ENCODE results near the gene TFAP2D. TPM values are rescaled to one million over a fixed set of nuclear protein-coding genes. Genes with fewer than 3 reads are reported as not detected.

The TFAP2D gene
- total and polyA plus RNA-seq, 2 of the 4 experiments (the other 2 are of a cell fraction) = not detected

- in situ Hi-C loops (cut with MboI; ENCODE audit: low sequenced_read_pairs) = no loop called here
Measured at GRCh38 chr6:50785921-50786320, 72.6 kb downstream of the TFAP2D start.

More at GRCh38 chr6:50785921-50786320, 72.6 kb downstream of the TFAP2D start:
- Histone ChIP-seq H3K4me3 (ENCODE audit: insufficient read depth, low read depth, low read length) (no peak overlapping the region), H2BK120ac (ENCODE audit: low read depth, low read length) (no peak overlapping the region), H2AFZ (replicated peaks; ENCODE audit: low read length, poor library complexity) (no peak overlapping the region), H2BK5ac (ENCODE audit: low read depth, low read length, poor library complexity, severe bottlenecking) (no peak overlapping the region), H3K9ac (ENCODE audit: low read depth, low read length) (no peak overlapping the region), H3K79me1 (ENCODE audit: low read depth in 1 of 2, low read length in 2 of 2) (no peaks in the 10 kb centered on the region), H3K4me1 (ENCODE audit: control insufficient read depth, insufficient read depth, low read length) (no peaks in the 10 kb centered on the region), H3K27ac (ENCODE audit: insufficient read depth, low read length) (no peak overlapping the region), H3K4me2 (ENCODE audit: low read depth, low read length) (no peak overlapping the region), H3K4ac (ENCODE audit: low read depth, low read length) (no peak overlapping the region), H2AK5ac (ENCODE audit: low read depth, low read length) (no peak overlapping the region), H2BK15ac (ENCODE audit: low read depth, low read length) (no peak overlapping the region), H2BK20ac (ENCODE audit: low read depth, low read length) (no peak overlapping the region), H4K20me1 (ENCODE audit: insufficient read depth, low read length) (no peaks in the 10 kb centered on the region), H3K56ac (ENCODE audit: extremely low read depth, insufficient read depth, low read length) (no peak overlapping the region), H3K9me1 (ENCODE audit: insufficient read depth, low read length) (no peaks in the 10 kb centered on the region), H3K27me3 (ENCODE audit: control insufficient read depth, insufficient read depth, low read length) (no peaks in the 10 kb centered on the region), H4K91ac (ENCODE audit: insufficient read depth, low read depth, low read length) (no peak overlapping the region), H2AK9ac (replicated peaks; ENCODE audit: low read depth, low read length, poor library complexity) (no peak overlapping the region), H3K14ac (replicated peaks; ENCODE audit: low read depth, low read length) (no peak overlapping the region), H4K5ac (ENCODE audit: low read depth, low read length) (no peak overlapping the region), H3K18ac (ENCODE audit: low read depth, low read length) (no peak overlapping the region), H3K23ac (ENCODE audit: low read depth, low read length) (no peak overlapping the region), H3K36me3 (ENCODE audit: control insufficient read depth, insufficient read depth, low read length) (no peaks in the 10 kb centered on the region), H4K8ac (ENCODE audit: low read depth in 2 of 2, low read length in 2 of 2) (no peak overlapping the region), H3K9me3 (ENCODE audit: control insufficient read depth, insufficient read depth, low read length) (no peaks in the 10 kb centered on the region)
- WGBS, 2 experiments (ENCODE audit: extremely low coverage in 2 of 2, insufficient read length in 1 of 2) = no CpG with 5 or more reads among the region's 1 CpG
- intact Hi-C loops (cut with micrococcal nuclease) = no loop called here
- DNase-seq (no peak), ATAC-seq (ENCODE audit: low read depth) (no peak)
- POLR2A ChIA-PET (ENCODE audit: unreplicated experiment) = no interaction called here
- dilution Hi-C loops (cut with HindIII; ENCODE audit: low sequenced_read_pairs, unreplicated experiment) = no loop called here
- BruUV-seq (replicated peaks) = no TSS peak
- CTCF ChIA-PET = no interaction called here
- no peak for TF ChIP-seq MAFK (IDR thresholded peaks at IDR 0.05; ENCODE audit: low read depth, low read length)
- TF ChIP-seq MXI1 (IDR thresholded peaks at IDR 0.05; ENCODE audit: borderline replicate concordance, low read depth, low read length) = no peak
- TF ChIP-seq CTCF (conservative IDR thresholded peaks at IDR 0.05; ENCODE audit: low read depth, low read length) = no peak
- TF ChIP-seq NFE2L2 (IDR thresholded peaks at IDR 0.05; ENCODE audit: low read depth, low read length) = no peak
- TF ChIP-seq, protein P1, sequence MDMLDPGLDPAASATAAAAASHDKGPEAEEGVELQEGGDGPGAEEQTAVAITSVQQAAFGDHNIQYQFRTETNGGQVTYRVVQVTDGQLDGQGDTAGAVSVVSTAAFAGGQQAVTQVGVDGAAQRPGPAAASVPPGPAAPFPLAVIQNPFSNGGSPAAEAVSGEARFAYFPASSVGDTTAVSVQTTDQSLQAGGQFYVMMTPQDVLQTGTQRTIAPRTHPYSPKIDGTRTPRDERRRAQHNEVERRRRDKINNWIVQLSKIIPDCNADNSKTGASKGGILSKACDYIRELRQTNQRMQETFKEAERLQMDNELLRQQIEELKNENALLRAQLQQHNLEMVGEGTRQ (IDR thresholded peaks at IDR 0.05; ENCODE audit: low read depth, low read length) = no peak
- TF ChIP-seq RCOR1 (IDR thresholded peaks at IDR 0.05; ENCODE audit: insufficient replicate concordance, low read length) = no peak
- no peak for TF ChIP-seq POLR2A (IDR thresholded peaks at IDR 0.05; ENCODE audit: low read depth, low read length)
